Lower leg skin (tissue), 4 donors: Measurements from ENCODE around the gene WNT5B. TPM values are rescaled to one million over a fixed set of nuclear protein-coding genes. Genes with fewer than 3 reads are reported as not detected.

Source experiments
- DNase-seq, 2 donors: peaks; one replicate each; pipeline ENCODE4 v3.0.0-alpha.2; 2019; ENCODE audit warnings: low spot score in 2 of 2
- H3K4me3 ChIP-seq: fragments of 200-600 bp; sonication (generic); 2 replicates; pipeline ENCODE4 v1.5.1; 2017; ENCODE audit warnings: mild to moderate bottlenecking, low read depth; ENCODE audit not compliant: poor library complexity, severe bottlenecking
- POLR2A ChIP-seq, 2 donors: fragments of 450-650 bp; IDR thresholded peaks; one replicate each; pipeline ENCODE4 v1.6.1; 2016 to 2017; ENCODE audit warnings: antibody characterized with exemption in 2 of 2, mild to moderate bottlenecking in 1 of 2, moderate library complexity in 1 of 2
- WGBS, 2 donors: methylation state at CpG; one replicate each; pipeline ENCODE4 v1.1.5; 2018; 5-methylcytosine and 5-hydroxymethylcytosine counted together
- intact Hi-C: fragments of 100-400 bp; cut with DNase I; formaldehyde crosslinking; loops from one replicate; pipeline ENCODE4 v1.15.0; 2023; ENCODE audit warnings: low total_unique reads
- total RNA-seq, 4 donors: library from RNA; depleted of rRNA; stranded (reverse); fragments of >200 nt; gene quantifications; one replicate each; pipeline ENCODE4 v1.1.0, GENCODE V29; 2016
- TF ChIP-seq, protein P1 (sequence below), 3 donors: fragments of 450-650 bp; IDR thresholded peaks; one replicate each; pipeline ENCODE4 v1.5.1; 2016; ENCODE audit warnings: antibody characterized with exemption in 3 of 3, mild to moderate bottlenecking in 3 of 3, moderate library complexity in 2 of 3

The WNT5B gene
- total RNA-seq, 4 donors from 2014 or later = 3.6 to 16.5 (median 10.9) TPM

DNA sequence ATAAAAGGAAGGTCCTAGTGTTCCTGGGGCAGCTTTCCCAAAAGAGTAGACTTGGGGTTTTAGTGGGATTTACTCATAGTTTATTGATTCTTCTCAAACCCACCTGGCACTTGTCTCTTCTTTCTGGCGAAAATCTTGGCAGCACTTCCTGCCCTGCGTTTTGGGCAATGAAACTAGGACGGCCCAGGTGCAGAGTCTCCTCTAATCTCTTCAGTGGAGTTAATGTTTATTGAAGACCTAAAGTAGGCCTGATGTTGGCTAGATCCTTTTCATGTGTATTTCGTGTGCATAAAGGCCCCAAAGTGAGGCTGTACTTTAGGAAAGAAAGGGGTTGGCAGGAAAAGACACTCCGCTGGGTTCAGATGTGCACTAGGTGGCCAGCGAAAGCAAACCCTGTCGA lies 5.1 kb downstream of the WNT5B start:
- no peak for DNase-seq
- 64 to 65% methylated on average over 7 of the region's 7 CpGs for WGBS, 2 donors
- no peak overlapping the region for H3K4me3 ChIP-seq
- TF ChIP-seq, protein P1, sequence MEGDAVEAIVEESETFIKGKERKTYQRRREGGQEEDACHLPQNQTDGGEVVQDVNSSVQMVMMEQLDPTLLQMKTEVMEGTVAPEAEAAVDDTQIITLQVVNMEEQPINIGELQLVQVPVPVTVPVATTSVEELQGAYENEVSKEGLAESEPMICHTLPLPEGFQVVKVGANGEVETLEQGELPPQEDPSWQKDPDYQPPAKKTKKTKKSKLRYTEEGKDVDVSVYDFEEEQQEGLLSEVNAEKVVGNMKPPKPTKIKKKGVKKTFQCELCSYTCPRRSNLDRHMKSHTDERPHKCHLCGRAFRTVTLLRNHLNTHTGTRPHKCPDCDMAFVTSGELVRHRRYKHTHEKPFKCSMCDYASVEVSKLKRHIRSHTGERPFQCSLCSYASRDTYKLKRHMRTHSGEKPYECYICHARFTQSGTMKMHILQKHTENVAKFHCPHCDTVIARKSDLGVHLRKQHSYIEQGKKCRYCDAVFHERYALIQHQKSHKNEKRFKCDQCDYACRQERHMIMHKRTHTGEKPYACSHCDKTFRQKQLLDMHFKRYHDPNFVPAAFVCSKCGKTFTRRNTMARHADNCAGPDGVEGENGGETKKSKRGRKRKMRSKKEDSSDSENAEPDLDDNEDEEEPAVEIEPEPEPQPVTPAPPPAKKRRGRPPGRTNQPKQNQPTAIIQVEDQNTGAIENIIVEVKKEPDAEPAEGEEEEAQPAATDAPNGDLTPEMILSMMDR (IDR thresholded peaks at IDR 0.05) = no peak
- TF ChIP-seq POLR2A (IDR thresholded peaks at IDR 0.05) = no peak
- intact Hi-C loops = loop anchor here (5.0 kb wide), 1 partner anchor 158 kb away; no protein-coding TSS in a partner anchor

DNA sequence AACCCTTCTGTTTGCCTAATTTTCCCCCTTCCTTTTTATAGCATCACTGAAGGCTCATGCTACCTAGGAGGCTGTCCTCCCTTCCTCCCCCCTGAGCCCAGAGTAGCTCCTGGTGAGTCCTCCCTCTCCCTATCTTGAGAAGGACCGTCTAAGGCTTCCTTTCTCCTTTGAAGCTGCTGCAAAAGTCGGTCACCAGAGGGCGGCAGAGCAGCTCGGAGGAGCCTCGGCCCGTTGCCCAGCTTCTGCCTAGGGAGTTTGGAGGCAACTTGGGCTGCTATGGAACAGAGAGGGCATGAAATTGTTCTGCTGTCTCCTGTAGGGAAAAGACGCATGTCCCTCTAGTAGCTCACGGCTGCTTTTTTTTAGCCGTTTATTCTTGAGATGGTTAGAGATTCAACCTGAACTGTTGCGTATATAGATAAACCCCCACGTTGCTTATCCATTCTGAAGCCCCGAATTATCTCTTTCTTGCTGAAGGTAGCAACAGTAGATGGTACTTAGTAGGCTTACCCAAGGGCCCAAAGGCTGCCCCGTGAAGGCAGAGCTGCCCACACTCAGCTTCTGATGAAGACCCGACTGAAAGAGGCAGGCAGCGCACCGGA lies 5.7 kb downstream of the WNT5B start:
- intact Hi-C loops = loop anchor here (5.0 kb wide), 2 partner anchors 158 to 308 kb away; no protein-coding TSS in a partner anchor
- peak; percentile 57 to 92 for DNase-seq
- no peak for TF ChIP-seq POLR2A (IDR thresholded peaks at IDR 0.05)
- TF ChIP-seq, protein P1 (IDR thresholded peaks at IDR 0.05) = no peak
- 42 to 46% methylated on average over 16 of the region's 16 CpGs for WGBS, 2 donors
- no peak overlapping the region for H3K4me3 ChIP-seq

DNA sequence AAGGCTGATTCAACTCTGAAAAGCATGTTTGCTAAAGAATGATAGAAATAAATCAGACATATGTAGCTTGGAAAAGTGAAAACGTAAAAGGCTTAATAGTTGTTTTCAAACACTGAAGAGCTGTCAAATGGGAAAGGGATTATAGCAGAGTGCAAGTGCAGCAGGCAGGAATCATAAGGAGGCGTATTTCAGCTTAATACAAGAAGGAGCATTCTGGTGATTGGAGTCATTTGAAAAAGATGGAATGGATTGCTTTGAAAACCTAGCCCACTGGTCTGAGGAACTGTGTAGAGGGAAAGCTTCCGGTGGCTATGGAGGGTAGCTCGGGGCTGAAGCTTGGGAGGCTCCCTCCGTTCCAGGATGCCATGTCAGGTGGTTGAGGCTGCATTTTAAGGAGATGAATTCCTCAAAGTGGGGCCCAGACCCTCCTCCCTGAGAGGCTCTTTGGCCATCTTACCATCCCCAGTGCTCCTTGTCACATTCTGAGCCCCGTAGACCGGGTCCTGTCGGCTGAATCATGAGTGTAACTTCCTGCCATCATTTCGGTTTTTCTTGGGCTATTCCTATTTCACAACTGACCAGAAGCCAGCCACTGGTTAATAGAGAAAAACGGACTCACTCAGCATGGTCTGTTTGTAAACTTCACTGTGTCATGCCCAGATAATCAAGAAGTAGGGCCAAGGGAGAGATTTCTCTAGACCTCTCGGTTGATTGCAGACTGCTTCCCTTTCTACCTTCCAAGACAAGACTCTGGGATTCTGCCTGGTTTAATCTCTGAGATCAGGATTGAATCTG lies 6.5 kb downstream of the WNT5B start:
- no peak for DNase-seq
- 88 to 89% methylated on average over 11 of the region's 11 CpGs for WGBS, 2 donors
- TF ChIP-seq POLR2A (IDR thresholded peaks at IDR 0.05) = no peak
- TF ChIP-seq, protein P1 (IDR thresholded peaks at IDR 0.05) = no peak
- no peak overlapping the region for H3K4me3 ChIP-seq
- intact Hi-C loops = loop anchor here (5.0 kb wide), 1 partner anchor 307 kb away; no protein-coding TSS in a partner anchor

DNA sequence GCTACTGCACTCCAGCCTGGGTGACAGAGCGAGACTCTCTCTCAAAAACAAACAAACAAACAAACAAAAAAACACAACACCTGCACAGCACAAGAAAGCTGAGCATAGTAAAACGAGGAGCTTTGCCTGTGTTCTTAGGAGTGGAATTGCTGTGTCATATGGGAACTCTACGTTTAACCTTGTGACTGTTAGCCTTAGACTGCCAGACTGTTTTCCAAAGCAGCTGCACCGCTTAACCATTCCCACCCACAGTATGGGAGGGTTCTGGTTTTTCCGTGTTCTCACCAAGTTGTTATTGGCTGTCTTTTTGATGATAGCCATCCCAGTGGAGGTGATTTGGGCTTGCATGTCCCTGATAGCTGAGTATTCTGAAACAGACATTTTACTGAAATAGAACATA lies 9.2 kb downstream of the WNT5B start:
- TF ChIP-seq POLR2A (IDR thresholded peaks at IDR 0.05) = no peak
- TF ChIP-seq, protein P1 (IDR thresholded peaks at IDR 0.05) = no peak
- intact Hi-C loops = loop anchor here (5.0 kb wide), 1 partner anchor 304 kb away; no protein-coding TSS in a partner anchor
- 74 to 88% methylated on average over 5 of the region's 5 CpGs for WGBS, 2 donors
- no peak for DNase-seq
- H3K4me3 ChIP-seq = no peak overlapping the region

DNA sequence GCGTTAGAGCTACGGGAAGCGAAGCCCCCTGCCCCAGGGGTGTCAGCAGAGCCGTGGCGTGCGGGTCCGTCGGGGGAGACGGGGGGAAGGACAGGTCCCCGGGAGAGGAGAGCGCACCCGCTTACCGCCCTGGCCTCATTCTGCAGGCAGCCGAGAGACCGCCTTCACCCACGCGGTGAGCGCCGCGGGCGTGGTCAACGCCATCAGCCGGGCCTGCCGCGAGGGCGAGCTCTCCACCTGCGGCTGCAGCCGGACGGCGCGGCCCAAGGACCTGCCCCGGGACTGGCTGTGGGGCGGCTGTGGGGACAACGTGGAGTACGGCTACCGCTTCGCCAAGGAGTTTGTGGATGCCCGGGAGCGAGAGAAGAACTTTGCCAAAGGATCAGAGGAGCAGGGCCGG lies 10.5 kb downstream of the WNT5B start:
- DNase-seq = no peak
- WGBS, 2 donors = 88 to 91% methylated on average over 21 to 40 of the region's 40 CpGs
- intact Hi-C loops = loop anchor here (5.0 kb wide), 1 partner anchor 303 kb away; no protein-coding TSS in a partner anchor
- TF ChIP-seq, protein P1 (IDR thresholded peaks at IDR 0.05) = no peak
- TF ChIP-seq POLR2A (IDR thresholded peaks at IDR 0.05) = no peak
- no peak overlapping the region for H3K4me3 ChIP-seq
